OCI-LY7 (cell line): ENCODE results near the gene KIF26A. TPM values are rescaled to one million over a fixed set of nuclear protein-coding genes. Genes with fewer than 3 reads are reported as not detected.

Source experiments
- BruUV-seq: library from RNA; stranded (reverse); fragments of 400-500 nt; replicated peaks from 2 replicates; lab custom pipeline; 2021; lab: Mats Ljungman, UMichigan
- CTCF ChIA-PET: fragments of 300-600 bp; sonication (Branson Sonifier 250); formaldehyde crosslinking; loops from one replicate; lab custom pipeline; 2022; ENCODE audit warnings: antibody characterized with exemption; ENCODE audit not compliant: unreplicated experiment; lab: Charles Lee
- POLR2A ChIA-PET: fragments of 300-600 bp; sonication (Branson Sonifier 250); formaldehyde crosslinking; loops from one replicate; lab custom pipeline; 2022; ENCODE audit warnings: antibody characterized with exemption; lab: Charles Lee
- DNase-seq: peaks from one replicate; pipeline ENCODE4 v3.0.0-alpha.2; 2015; ENCODE audit warnings: low spot score
- H2AFZ ChIP-seq: fragments of 200-600 bp; sonication (generic), shearing (Covaris generic); 2 replicates; pipeline ENCODE4 v1.6.1; 2014; ENCODE audit warnings: mild to moderate bottlenecking, antibody characterized with exemption, low read length, moderate library complexity
- H3K27ac ChIP-seq: fragments of 200-600 bp; sonication (generic); 2 replicates; pipeline ENCODE4 v1.5.1; 2014; ENCODE audit warnings: mixed run types, low read depth, mild to moderate bottlenecking, moderate library complexity, low read length, inconsistent platforms; ENCODE audit not compliant: poor library complexity, severe bottlenecking
- H3K36me3 ChIP-seq: fragments of 200-600 bp; sonication (generic); 2 replicates; pipeline ENCODE4 v1.6.1; 2014; ENCODE audit warnings: mild to moderate bottlenecking, antibody characterized with exemption, low read length, moderate library complexity, mixed read lengths; ENCODE audit not compliant: insufficient read depth
- H3K4me1 ChIP-seq: fragments of 200-600 bp; sonication (generic); 2 replicates; pipeline ENCODE4 v1.5.1; 2014; ENCODE audit warnings: mild to moderate bottlenecking, low read length; ENCODE audit not compliant: insufficient read depth, poor library complexity, severe bottlenecking
- H3K4me2 ChIP-seq: fragments of 200-600 bp; sonication (generic); 2 replicates; pipeline ENCODE4 v1.6.1; 2014; ENCODE audit warnings: mild to moderate bottlenecking, low read length
- H3K4me3 ChIP-seq: fragments of 200-600 bp; sonication (generic); 2 replicates; pipeline ENCODE4 v1.5.1; 2014; ENCODE audit warnings: mild to moderate bottlenecking, low read depth, low read length; ENCODE audit not compliant: poor library complexity, severe bottlenecking
- H3K79me2 ChIP-seq: fragments of 200-600 bp; sonication (generic); 2 replicates; pipeline ENCODE4 v1.6.1; 2016; ENCODE audit warnings: low read depth, mild to moderate bottlenecking, low read length, moderate library complexity, mixed read lengths; ENCODE audit not compliant: insufficient read depth
- H3K9me2 ChIP-seq: fragments of 200-600 bp; sonication (generic); 2 replicates; pipeline ENCODE4 v1.6.1; 2016; ENCODE audit warnings: mild to moderate bottlenecking, low read length, mixed read lengths; ENCODE audit not compliant: insufficient read depth
- H3K9me3 ChIP-seq: fragments of 200-600 bp; sonication (generic); 2 replicates; pipeline ENCODE4 v1.6.1; 2014; ENCODE audit warnings: mild to moderate bottlenecking, mixed run types, low read length, mixed read lengths
- H4K20me1 ChIP-seq: fragments of 200-600 bp; sonication (generic); 2 replicates; pipeline ENCODE4 v1.6.1; 2014; ENCODE audit warnings: mild to moderate bottlenecking, antibody characterized with exemption, low read length, moderate library complexity, mixed read lengths; ENCODE audit not compliant: insufficient read depth
- CTCF ChIP-seq: fragments of 200-600 bp; sonication (generic); conservative IDR thresholded peaks from 2 replicates; pipeline ENCODE4 v1.5.1; 2014; ENCODE audit warnings: mild to moderate bottlenecking, antibody characterized with exemption, low read length, moderate library complexity, mixed read lengths
- EZH2phosphoT487 ChIP-seq: fragments of 200-600 bp; sonication (generic); IDR thresholded peaks from 2 replicates; pipeline ENCODE4 v1.6.1; 2018; ENCODE audit warnings: low read depth, borderline replicate concordance, mild to moderate bottlenecking, mixed run types, antibody characterized with exemption, low read length, moderate library complexity, mixed read lengths
- intact Hi-C: fragments of 100-400 bp; cut with micrococcal nuclease; formaldehyde crosslinking; loops from one replicate; pipeline ENCODE4 v1.10.0; 2022; ENCODE audit not compliant: unreplicated experiment
- total RNA-seq, 2 experiments: library from RNA; depleted of rRNA in 1 of 2; stranded (reverse); fragments of >200 nt in 1 of 2; shearing (Covaris generic) in 1 of 2; gene quantifications; 2 replicates each; pipeline ENCODE4 v1.2.3, GENCODE V29; 2014 to 2022

Gene KIF26A
- total RNA-seq, 2 experiments from 2014 or later: not detected

GRCh38 chr14:104226421-104227383 lies 88.3 kb downstream of the KIF26A start:
- H3K4me1 ChIP-seq: peaks cover 8% of the 10 kb centered on the region
- no TSS peak for BruUV-seq
- no peaks in the 10 kb centered on the region for H3K36me3 ChIP-seq
- no peak overlapping the region for H2AFZ ChIP-seq
- no peak overlapping the region for H3K4me3 ChIP-seq
- ChIA-PET POLR2A (no interaction called here), CTCF (no interaction called here)
- no peaks in the 10 kb centered on the region for H3K9me3 ChIP-seq
- H3K4me2 ChIP-seq: no peak overlapping the region
- H4K20me1 ChIP-seq: no peaks in the 10 kb centered on the region
- no peaks in the 10 kb centered on the region for H3K9me2 ChIP-seq
- intact Hi-C loops: no loop called here
- DNase-seq: peak; percentile 42
- H3K79me2 ChIP-seq: no peaks in the 10 kb centered on the region
- no peak overlapping the region for H3K27ac ChIP-seq
- TF ChIP-seq CTCF (no peak), EZH2phosphoT487 (no peak)

GRCh38 chr14:104227806-104228205 lies 89.4 kb downstream of the KIF26A start:
- TF ChIP-seq EZH2phosphoT487: no peak
- TF ChIP-seq CTCF: no peak
- H3K4me3 ChIP-seq: no peak overlapping the region
- H3K27ac ChIP-seq: no peak overlapping the region
- CTCF ChIA-PET: no interaction called here
- H3K9me3 ChIP-seq: no peaks in the 10 kb centered on the region
- no peaks in the 10 kb centered on the region for H4K20me1 ChIP-seq
- no peaks in the 10 kb centered on the region for H3K36me3 ChIP-seq
- peak; percentile 33 for DNase-seq
- intact Hi-C loops: no loop called here
- no peak overlapping the region for H2AFZ ChIP-seq
- no peaks in the 10 kb centered on the region for H3K9me2 ChIP-seq
- H3K4me2 ChIP-seq: no peak overlapping the region
- POLR2A ChIA-PET: no interaction called here
- H3K4me1 ChIP-seq: peaks cover 8% of the 10 kb centered on the region
- H3K79me2 ChIP-seq: no peaks in the 10 kb centered on the region
- BruUV-seq: no TSS peak

- Histone ChIP-seq H2AFZ (no peak overlapping the region), H3K9me2 (no peaks in the 10 kb centered on the region), H3K4me3 (no peak overlapping the region), H3K4me2 (no peak overlapping the region), H4K20me1 (no peaks in the 10 kb centered on the region), H3K36me3 (no peaks in the 10 kb centered on the region), H3K4me1 (peaks cover 8% of the 10 kb centered on the region), H3K9me3 (0 out of 2 replicates have a peak, but pooled peaks cover 1% of the 10 kb centered on the region), H3K27ac (no peak overlapping the region), H3K79me2 (no peaks in the 10 kb centered on the region)
- ChIA-PET POLR2A (no interaction called here), CTCF (no interaction called here)
- no peak for DNase-seq
- intact Hi-C loops: no loop called here
- no peak for TF ChIP-seq EZH2phosphoT487
- no peak for TF ChIP-seq CTCF
- BruUV-seq: no TSS peak
These were observed 89.8 kb downstream of the KIF26A start for GRCh38 chr14:104228221-104228620.
